GM12878 (cell line): ENCODE results near the gene POU2AF1. TPM values are rescaled to one million over a fixed set of nuclear protein-coding genes. Genes with fewer than 3 reads are reported as not detected.

Experiments
- CUX1 ChIP-seq: IDR thresholded peaks from 2 replicates; pipeline ENCODE4 v1.6.1; 2012; ENCODE audit warnings: improper control_type of control experiment, low read depth, low read length; ENCODE audit not compliant: insufficient replicate concordance
- IRF4 ChIP-seq: IDR thresholded peaks from 2 replicates; pipeline ENCODE4 v1.6.1; 2011; ENCODE audit warnings: low read depth, low read length
- NFXL1 ChIP-seq: fragments of 450-650 bp; IDR thresholded peaks from 2 replicates; pipeline ENCODE4 v1.6.1; 2017; ENCODE audit warnings: antibody characterized with exemption, mild to moderate bottlenecking, borderline replicate concordance
- RAD21 ChIP-seq: IDR thresholded peaks from 2 replicates; pipeline ENCODE4 v1.6.1; 2011; ENCODE audit warnings: mild to moderate bottlenecking, low read depth, low read length, moderate library complexity; ENCODE audit not compliant: insufficient read depth
- RAD51 ChIP-seq: fragments of 450-650 bp; IDR thresholded peaks from 2 replicates; pipeline ENCODE4 v1.6.1; 2016; ENCODE audit warnings: moderate library complexity, mild to moderate bottlenecking, inconsistent platforms
- SREBF1 ChIP-seq: IDR thresholded peaks from 2 replicates; pipeline ENCODE4 v1.6.1; 2012; ENCODE audit warnings: mild to moderate bottlenecking, low read length
- STAT1 ChIP-seq: fragments of 450-650 bp; conservative IDR thresholded peaks from 2 replicates; pipeline ENCODE4 v1.6.1; 2014; ENCODE audit warnings: antibody characterized with exemption, mild to moderate bottlenecking
- TAF1 ChIP-seq: IDR thresholded peaks from 2 replicates; pipeline ENCODE4 v1.6.1; 2011; ENCODE audit warnings: mild to moderate bottlenecking, low read depth, low read length, borderline replicate concordance
- ZNF592 ChIP-seq: fragments of 450-650 bp; IDR thresholded peaks from 2 replicates; pipeline ENCODE4 v1.6.1; 2017; ENCODE audit warnings: mild to moderate bottlenecking, moderate library complexity
- polyA plus RNA-seq, 11 experiments: library from polyadenylated mRNA; depleted of rRNA in 4 of 11; unstranded in 6 of 11; stranded (reverse) in 5 of 11; fragments of >200 nt; fragmentation: Nextera tagmentation in 4 of 11; fragmentation: Illumina TruSeq in 1 of 11; extraction: Ambion mirVana in 4 of 11; extraction: Trizol in 1 of 11; gene quantifications; 1 replicate in 1 of 11; 2 replicates in 10 of 11; pipeline versions ENCODE4 v1.2.1 to v1.2.3, GENCODE V29; 2011 to 2016; ENCODE audit warnings: inconsistent platforms in 2 of 11, missing spikeins in 2 of 11, low read depth in 1 of 11
- total RNA-seq, 4 experiments: library from RNA; depleted of rRNA in 3 of 4; stranded (reverse); fragments of >200 nt in 3 of 4; fragmentation: Illumina TruSeq in 1 of 4; extraction: Trizol in 1 of 4; gene quantifications; 2 replicates each; pipeline versions ENCODE4 v1.2.1 to v1.2.3, GENCODE V29; 2013 to 2021
- TF ChIP-seq, protein P1 (sequence below): fragments of 150-350 bp; IDR thresholded peaks from 2 replicates; pipeline ENCODE4 v1.6.1; 2016; ENCODE audit warnings: low read depth, low read length
- TF ChIP-seq, protein P2 (sequence below): fragments of 450-650 bp; IDR thresholded peaks from 2 replicates; pipeline ENCODE4 v1.6.1; 2017; ENCODE audit warnings: mild to moderate bottlenecking, low read depth, inconsistent platforms; ENCODE audit not compliant: poor library complexity, severe bottlenecking

POU2AF1 gene
- total and polyA plus RNA-seq, 10 of the 15 experiments (the other 5 are each of a cell fraction or from before 2014, with no cell fraction given): 13.1 to 169 (median 75.5) TPM

GRCh38 chr11:111417766-111418435, 38.8 kb upstream of the POU2AF1 start (continued):
- TF ChIP-seq CUX1 (peak; percentile 76), STAT1 (no peak), SREBF1 (no peak), ZNF592 (peak; percentile 97), IRF4 (peak; percentile 53; the same call in 1 of the 2 replicates), TAF1 (0 out of 2 replicates have a peak, but pooled peaks have one; percentile 16), NFXL1 (no peak), RAD21 (0 out of 2 replicates have a peak, but pooled peaks have one; percentile 16), RAD51 (peak; percentile 78)
- TF ChIP-seq, protein P1, sequence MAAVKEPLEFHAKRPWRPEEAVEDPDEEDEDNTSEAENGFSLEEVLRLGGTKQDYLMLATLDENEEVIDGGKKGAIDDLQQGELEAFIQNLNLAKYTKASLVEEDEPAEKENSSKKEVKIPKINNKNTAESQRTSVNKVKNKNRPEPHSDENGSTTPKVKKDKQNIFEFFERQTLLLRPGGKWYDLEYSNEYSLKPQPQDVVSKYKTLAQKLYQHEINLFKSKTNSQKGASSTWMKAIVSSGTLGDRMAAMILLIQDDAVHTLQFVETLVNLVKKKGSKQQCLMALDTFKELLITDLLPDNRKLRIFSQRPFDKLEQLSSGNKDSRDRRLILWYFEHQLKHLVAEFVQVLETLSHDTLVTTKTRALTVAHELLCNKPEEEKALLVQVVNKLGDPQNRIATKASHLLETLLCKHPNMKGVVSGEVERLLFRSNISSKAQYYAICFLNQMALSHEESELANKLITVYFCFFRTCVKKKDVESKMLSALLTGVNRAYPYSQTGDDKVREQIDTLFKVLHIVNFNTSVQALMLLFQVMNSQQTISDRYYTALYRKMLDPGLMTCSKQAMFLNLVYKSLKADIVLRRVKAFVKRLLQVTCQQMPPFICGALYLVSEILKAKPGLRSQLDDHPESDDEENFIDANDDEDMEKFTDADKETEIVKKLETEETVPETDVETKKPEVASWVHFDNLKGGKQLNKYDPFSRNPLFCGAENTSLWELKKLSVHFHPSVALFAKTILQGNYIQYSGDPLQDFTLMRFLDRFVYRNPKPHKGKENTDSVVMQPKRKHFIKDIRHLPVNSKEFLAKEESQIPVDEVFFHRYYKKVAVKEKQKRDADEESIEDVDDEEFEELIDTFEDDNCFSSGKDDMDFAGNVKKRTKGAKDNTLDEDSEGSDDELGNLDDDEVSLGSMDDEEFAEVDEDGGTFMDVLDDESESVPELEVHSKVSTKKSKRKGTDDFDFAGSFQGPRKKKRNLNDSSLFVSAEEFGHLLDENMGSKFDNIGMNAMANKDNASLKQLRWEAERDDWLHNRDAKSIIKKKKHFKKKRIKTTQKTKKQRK: no peak
- TF ChIP-seq, protein P2, sequence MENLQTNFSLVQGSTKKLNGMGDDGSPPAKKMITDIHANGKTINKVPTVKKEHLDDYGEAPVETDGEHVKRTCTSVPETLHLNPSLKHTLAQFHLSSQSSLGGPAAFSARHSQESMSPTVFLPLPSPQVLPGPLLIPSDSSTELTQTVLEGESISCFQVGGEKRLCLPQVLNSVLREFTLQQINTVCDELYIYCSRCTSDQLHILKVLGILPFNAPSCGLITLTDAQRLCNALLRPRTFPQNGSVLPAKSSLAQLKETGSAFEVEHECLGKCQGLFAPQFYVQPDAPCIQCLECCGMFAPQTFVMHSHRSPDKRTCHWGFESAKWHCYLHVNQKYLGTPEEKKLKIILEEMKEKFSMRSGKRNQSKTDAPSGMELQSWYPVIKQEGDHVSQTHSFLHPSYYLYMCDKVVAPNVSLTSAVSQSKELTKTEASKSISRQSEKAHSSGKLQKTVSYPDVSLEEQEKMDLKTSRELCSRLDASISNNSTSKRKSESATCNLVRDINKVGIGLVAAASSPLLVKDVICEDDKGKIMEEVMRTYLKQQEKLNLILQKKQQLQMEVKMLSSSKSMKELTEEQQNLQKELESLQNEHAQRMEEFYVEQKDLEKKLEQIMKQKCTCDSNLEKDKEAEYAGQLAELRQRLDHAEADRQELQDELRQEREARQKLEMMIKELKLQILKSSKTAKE: peak; percentile 31
